ENCODE results near the gene TMEM151B.

DNA sequence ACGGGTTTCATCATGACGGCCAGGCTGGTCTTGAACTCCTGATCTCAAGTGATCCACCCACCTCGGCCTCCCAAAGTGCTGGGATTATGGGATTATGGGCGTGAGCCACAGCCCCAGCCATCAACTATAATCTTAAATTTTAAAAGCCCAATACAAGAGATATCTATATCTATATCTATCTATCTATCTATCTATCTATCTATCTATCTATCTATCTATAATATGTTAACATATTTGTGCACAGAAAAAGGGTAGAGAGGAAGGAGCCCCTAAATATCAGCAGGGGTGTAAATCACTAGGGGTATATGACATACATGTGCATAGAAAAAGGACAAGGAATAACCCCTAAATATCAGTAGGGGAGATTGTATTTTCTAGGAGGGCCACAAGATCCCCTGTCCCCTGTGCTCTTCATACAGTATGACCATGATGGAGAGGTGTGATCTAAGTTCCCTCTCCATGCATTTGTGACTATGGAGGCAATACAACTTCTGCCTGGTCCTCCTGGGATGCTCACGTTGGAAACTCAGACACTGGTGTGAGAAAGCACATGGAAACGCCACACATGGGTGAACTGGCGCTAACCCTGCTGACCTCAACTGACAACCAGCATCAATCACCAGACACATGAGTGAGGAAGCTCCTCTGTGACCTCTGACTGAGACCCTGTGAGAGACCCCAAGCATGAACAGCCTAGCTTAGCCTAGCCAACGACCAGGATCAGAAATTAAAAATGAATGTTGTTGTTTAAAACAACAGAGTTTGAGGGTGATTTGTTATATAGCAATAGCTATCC, 71.0 kb downstream of the TMEM151B start:
- TF ChIP-seq CTCF (IDR thresholded peaks at IDR 0.05), result no peak
- no peak for TF ChIP-seq EZH2 (IDR thresholded peaks at IDR 0.05; ENCODE audit: borderline replicate concordance, insufficient read depth, low read depth, low read length, poor library complexity, severe bottlenecking)
